NT2/D1 (cell line): ENCODE data around the gene SPAG9.

Experiments
- SUZ12 ChIP-seq: IDR thresholded peaks from 2 replicates; pipeline ENCODE4 v1.6.1; 2011; ENCODE audit not compliant: insufficient read length, insufficient read depth; ENCODE audit errors: extremely low read depth
- YY1 ChIP-seq: IDR thresholded peaks from 2 replicates; pipeline ENCODE4 v1.6.1; 2011; ENCODE audit not compliant: insufficient read length, insufficient read depth
- ZNF274 ChIP-seq: IDR thresholded peaks from 2 replicates; pipeline ENCODE4 v1.6.1; 2011; ENCODE audit warnings: mild to moderate bottlenecking, low read depth, low read length

DNA sequence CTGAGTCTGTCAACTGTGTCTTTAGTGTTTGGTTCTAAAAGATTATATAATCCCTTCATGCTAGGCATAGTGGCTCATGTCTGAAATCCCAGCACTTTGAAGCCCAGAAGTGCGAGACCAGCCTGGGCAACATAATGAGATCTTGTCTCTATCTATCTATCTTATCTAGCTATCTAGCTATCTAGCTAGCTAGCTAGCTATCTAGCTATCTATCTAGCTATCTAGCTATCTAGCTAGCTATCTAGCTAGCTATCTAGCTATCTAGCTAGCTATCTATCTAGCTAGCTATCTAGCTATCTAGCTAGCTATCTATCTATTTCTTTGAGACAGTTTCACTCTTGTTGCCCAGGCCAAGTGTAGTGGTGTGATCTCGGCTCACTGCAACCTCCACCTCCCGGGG lies 43.8 kb downstream of the SPAG9 start:
- no peak for TF ChIP-seq YY1
- TF ChIP-seq ZNF274, result no peak
- TF ChIP-seq SUZ12, result no peak
